Endothelial cell of umbilical vein (primary cell): ENCODE results near the gene C15orf61. TPM values are rescaled to one million over a fixed set of nuclear protein-coding genes. Genes with fewer than 3 reads are reported as not detected.

Source experiments
- Bru-seq: library from RNA; stranded (reverse); fragments of 400-500 nt; gene quantifications from one replicate; lab custom pipeline; 2021; lab: Mats Ljungman, UMichigan
- BruChase-seq, 2 experiments: library from RNA; stranded (reverse); fragments of 400-500 nt; gene quantifications; one replicate each; lab custom pipeline; 2021; lab: Mats Ljungman, UMichigan
- BruUV-seq: library from RNA; stranded (reverse); fragments of 400-500 nt; replicated peaks from 2 replicates; lab custom pipeline; 2021; lab: Mats Ljungman, UMichigan
- CTCF ChIA-PET: fragments of 300-600, 350-600 bp; sonication (Branson Sonifier 250); formaldehyde crosslinking; loops from one replicate; lab custom pipeline; 2021; ENCODE audit warnings: antibody characterized with exemption, inconsistent platforms; lab: Charles Lee
- POLR2A ChIA-PET: fragments of 300-600, 350-600 bp; sonication (Branson Sonifier 250); formaldehyde crosslinking; loops from one replicate; lab custom pipeline; 2021; ENCODE audit warnings: antibody characterized with exemption, inconsistent platforms; lab: Charles Lee
- DNase-seq: peaks from one replicate; pipeline ENCODE4 v3.0.0-alpha.2; 2011; ENCODE audit warnings: low read depth, low spot score
- FAIRE-seq: peaks from 2 replicates; lab custom pipeline; 2011; peaks lifted over from hg19 to GRCh38; lab: Jason Lieb, UNC
- H2AFZ ChIP-seq: 2 replicates; pipeline ENCODE4 v1.6.0; 2012; ENCODE audit warnings: low read depth, low read length, control low read depth, inconsistent platforms
- H3K27ac ChIP-seq: 2 replicates; pipeline ENCODE4 v1.5.1; 2011; ENCODE audit warnings: low read depth, mild to moderate bottlenecking, control low read depth, low read length, moderate library complexity; ENCODE audit not compliant: insufficient read depth
- H3K27me3 ChIP-seq, 2 experiments: 2 replicates each; pipeline versions ENCODE4 v1.6.0 to v1.6.1; 2011; ENCODE audit warnings: low read length in 2 of 2, mixed read lengths in 1 of 2; ENCODE audit not compliant: control insufficient read depth in 2 of 2, insufficient read depth in 2 of 2
- H3K36me3 ChIP-seq, 2 experiments: 2 replicates in 1 of 2; 3 replicates in 1 of 2; pipeline ENCODE4 v1.5.1; 2011; ENCODE audit warnings: low read length in 2 of 2, mild to moderate bottlenecking in 1 of 2, moderate library complexity in 1 of 2; ENCODE audit not compliant: control insufficient read depth in 2 of 2, insufficient read depth in 2 of 2; ENCODE audit errors: extremely low read depth in 1 of 2
- H3K4me1 ChIP-seq: 3 replicates; pipeline ENCODE4 v1.5.1; 2011; ENCODE audit warnings: mild to moderate bottlenecking, low read length; ENCODE audit not compliant: control insufficient read depth, insufficient read depth; ENCODE audit errors: extremely low read depth
- H3K4me2 ChIP-seq: 2 replicates; pipeline ENCODE4 v1.6.1; 2011; ENCODE audit warnings: low read length, control low read depth, mixed read lengths; ENCODE audit not compliant: insufficient read depth
- H3K4me3 ChIP-seq, 3 experiments: fragments of 200-600 bp in 1 of 3; sonication (generic), shearing (Covaris generic) in 1 of 3; replicated peaks in 1 of 3; 2 replicates each; pipeline ENCODE4 v1.5.1; 2011 to 2016; ENCODE audit warnings: control low read depth in 3 of 3, low read length in 3 of 3, mild to moderate bottlenecking in 2 of 3, inconsistent platforms in 1 of 3, low read depth in 1 of 3, moderate library complexity in 1 of 3; ENCODE audit not compliant: insufficient read depth in 1 of 3
- H3K79me2 ChIP-seq: 2 replicates; pipeline ENCODE4 v1.6.0; 2012; ENCODE audit warnings: low read length, inconsistent platforms; ENCODE audit not compliant: control insufficient read depth, insufficient read depth
- H3K9ac ChIP-seq: replicated peaks from 2 replicates; pipeline ENCODE3; 2011; ENCODE audit warnings: low read length, control low read depth; ENCODE audit not compliant: insufficient read depth; ENCODE audit errors: extremely low read depth
- H3K9me1 ChIP-seq: replicated peaks from 3 replicates; pipeline ENCODE4 v1.6.0; 2011; ENCODE audit warnings: mild to moderate bottlenecking, low read length; ENCODE audit not compliant: control insufficient read depth, insufficient read depth; ENCODE audit errors: extremely low read depth
- H3K9me3 ChIP-seq: replicated peaks from 2 replicates; pipeline ENCODE4 v1.5.1; 2012; ENCODE audit warnings: low read length, inconsistent platforms; ENCODE audit not compliant: control insufficient read depth, insufficient read depth
- H4K20me1 ChIP-seq: replicated peaks from 2 replicates; pipeline ENCODE3; 2011; ENCODE audit warnings: mild to moderate bottlenecking, low read length; ENCODE audit not compliant: control insufficient read depth, insufficient read depth; ENCODE audit errors: extremely low read depth
- CTCF ChIP-seq, 2 donors: IDR thresholded peaks; 1 replicate in 1 of 2; 2 replicates in 1 of 2; pipeline ENCODE4 v1.5.1; 2011; ENCODE audit warnings: low read length in 2 of 2, mild to moderate bottlenecking in 2 of 2, moderate library complexity in 2 of 2, control low read depth in 1 of 2, inconsistent platforms in 1 of 2, low read depth in 1 of 2; ENCODE audit not compliant: insufficient read depth in 1 of 2; ENCODE audit errors: extremely low read depth in 1 of 2
- EZH2 ChIP-seq: IDR thresholded peaks from 2 replicates; pipeline ENCODE4 v1.6.1; 2012; ENCODE audit warnings: borderline replicate concordance, low read depth, mild to moderate bottlenecking, moderate library complexity, low read length, inconsistent platforms; ENCODE audit not compliant: severe bottlenecking
- FOS ChIP-seq: IDR thresholded peaks from 2 replicates; pipeline ENCODE4 v1.6.1; 2011; ENCODE audit warnings: mild to moderate bottlenecking, low read length, moderate library complexity, borderline replicate concordance; ENCODE audit not compliant: insufficient read depth
- GATA2 ChIP-seq: IDR thresholded peaks from 2 replicates; pipeline ENCODE4 v1.7.0; 2011; ENCODE audit warnings: low read depth, mild to moderate bottlenecking, moderate library complexity, mixed read lengths, low read length; ENCODE audit not compliant: insufficient read length, insufficient read depth
- MAX ChIP-seq: IDR thresholded peaks from 2 replicates; pipeline ENCODE4 v1.6.1; 2011; ENCODE audit not compliant: insufficient read depth, insufficient read length
- MYC ChIP-seq: IDR thresholded peaks from one replicate; pipeline ENCODE4 v1.6.1; 2011; ENCODE audit warnings: mild to moderate bottlenecking, low read depth, low read length
- POLR2A ChIP-seq: IDR thresholded peaks from 2 replicates; pipeline ENCODE4 v1.6.1; 2012; ENCODE audit warnings: low read depth, mild to moderate bottlenecking, control low read depth, low read length
- POLR2AphosphoS5 ChIP-seq: IDR thresholded peaks from 2 replicates; pipeline ENCODE4 v1.6.1; 2012; ENCODE audit warnings: low read depth, mild to moderate bottlenecking, control low read depth, low read length, moderate library complexity; ENCODE audit not compliant: insufficient read depth
- dilution Hi-C: fragments of 300-500 bp; cut with MboI; formaldehyde crosslinking; loops from one replicate; pipeline ENCODE4 v1.15.0; 2019; ENCODE audit warnings: low sequenced_read_pairs; ENCODE audit not compliant: extremely low pct_ligation_motif_present
- intact Hi-C: fragments of 100-400 bp; cut with micrococcal nuclease; formaldehyde crosslinking; loops from one replicate; pipeline ENCODE4 v1.10.0; 2022
- long read RNA-seq: library from polyadenylated mRNA; stranded (forward); transcript quantifications from one replicate; pipeline ENCODE4 v2.0.0, GENCODE V29; 2021
- polyA minus RNA-seq, 3 experiments: library from RNA; depleted of rRNA, polyadenylated mRNA; stranded (reverse); fragments of >200 nt; gene quantifications; 1 replicate in 1 of 3; 2 replicates in 2 of 3; pipeline ENCODE4 v1.2.3, GENCODE V29; 2011
- polyA plus RNA-seq, 4 experiments: library from polyadenylated mRNA; depleted of rRNA in 3 of 4; stranded (reverse) in 3 of 4; unstranded in 1 of 4; fragments of >200 nt; gene quantifications; 2 replicates each; pipeline versions ENCODE4 v1.2.1 to v1.2.3, GENCODE V29; 2011 to 2012; ENCODE audit warnings: missing spikeins in 1 of 4
- total RNA-seq: library from RNA; stranded (reverse); gene quantifications from 2 replicates; pipeline ENCODE4 v1.2.3, GENCODE V29; 2021

Gene C15orf61
- total RNA-seq = 3.7 and 4.1 TPM in 2 replicates
- 3.2 and 3.5 TPM in 2 replicates for polyA plus RNA-seq
- polyA plus RNA-seq (2011; cell fraction: cytosol; rRNA removed) = 1.6 and 1.9 TPM in 2 replicates
- 2.2 and 2.7 TPM in 2 replicates for polyA plus RNA-seq (2011; cell fraction: nucleus; rRNA removed)
- polyA plus RNA-seq (2012) = 2.2 and 3.1 TPM in 2 replicates
- polyA minus RNA-seq = 1.4 and 1.9 TPM in 2 replicates
- polyA minus RNA-seq (2011; cell fraction: cytosol; rRNA and poly(A)+ RNA removed) = 1.5 TPM
- polyA minus RNA-seq (2011; cell fraction: nucleus; rRNA and poly(A)+ RNA removed) = 5.2 and 6.9 TPM in 2 replicates
- percentile 73 among the genes with signal in this experiment for Bru-seq, nascent RNA
- percentile 50 among the genes with signal in this experiment for BruChase-seq, experiment 1, labeled RNA remaining after a 6-hour chase
- percentile 51 among the genes with signal in this experiment for BruChase-seq, experiment 2, labeled RNA remaining after a 2-hour chase
- long read RNA-seq, full-length matches to known transcripts = 75 of 78 reads
- long read RNA-seq, partial matches to known transcripts = 0 of 78 reads
- long read RNA-seq, other reads (novel, unspliced or antisense) = 3 of 78 reads

GRCh38 chr15:67521029-67521782 is at the start of gene C15orf61:
Gene C15orf61 (plus strand): TSS chr15:67521131. CDS start chr15:67521249, 118 bp downstream.
- intact Hi-C loops = loop anchor here (1.0 to 2.0 kb wide), 4 partner anchors 21 to 319 kb away; partner anchors contain the start of genes MAP2K5 and RNU6-1

More at GRCh38 chr15:67521029-67521782, at the start of gene C15orf61:
- ChIA-PET POLR2A (no interaction called here), CTCF (interaction anchor here (1.2 to 2.3 kb wide), 6 partner anchors 20 to 315 kb away, joined by 4 to 8 read pairs (median 6); partner anchors contain the start of gene MAP2K5)
- Histone ChIP-seq H2AFZ (peak within 1 kb of the TSS; percentile 94), H3K9ac (peak within 1 kb of the TSS; percentile 87), H3K9me3 (no peaks in the 10 kb centered on the region), H3K27ac (peak within 1 kb of the TSS; percentile 63), H3K4me1 (peaks cover 17% of the 10 kb centered on the region), H3K36me3 (no peaks in the 10 kb centered on the region), H3K4me2 (peak within 1 kb of the TSS; percentile 98), H3K9me1 (no peaks in the 10 kb centered on the region), H3K27me3 (no peaks in the 10 kb centered on the region), H3K79me2 (peaks cover 27% of the 10 kb centered on the region), H3K4me3 (peak within 1 kb of the TSS; percentile 77 to 95 (median 81)), H4K20me1 (no peaks in the 10 kb centered on the region)
- no TSS peak for BruUV-seq
- TF ChIP-seq POLR2AphosphoS5 (peak; percentile 84), MAX (peak; percentile 84), MYC (no peak), EZH2 (no peak), POLR2A (peak; percentile 34), CTCF (IDR thresholded peaks at IDR 0.05; ENCODE audit: extremely low read depth in 1 of 2, insufficient read depth in 1 of 2, low read depth in 1 of 2, low read length in 2 of 2) (no peak), GATA2 (no peak), FOS (no peak)
- peak; percentile 64 for FAIRE-seq
- DNase-seq = peak; percentile 84
- dilution Hi-C loops = no loop called here
